NCI-H774 (cell line): ENCODE data around the gene DUSP22.

ENCODE experiments used
- DNase-seq: peaks from one replicate; lab custom pipeline; 2025; lab: John Stamatoyannopoulos, UW

The DUSP22 gene

GRCh38 chr6:296151-297122, 4.2 kb downstream of the DUSP22 start:
- DNase-seq: no peak

GRCh38 chr6:297571-298232, 5.4 kb downstream of the DUSP22 start:
- no peak for DNase-seq

GRCh38 chr6:298233-299103, 6.2 kb downstream of the DUSP22 start:
- no peak for DNase-seq

- no peak for DNase-seq
Observed at GRCh38 chr6:299104-299980, 7.1 kb downstream of the DUSP22 start.

GRCh38 chr6:300026-300425, 7.7 kb downstream of the DUSP22 start:
- no peak for DNase-seq

- no peak for DNase-seq
Observed at GRCh38 chr6:300494-301198, 8.4 kb downstream of the DUSP22 start.

- no peak for DNase-seq
Observed at GRCh38 chr6:301526-301925, 9.2 kb downstream of the DUSP22 start.

GRCh38 chr6:301929-302705, 9.8 kb downstream of the DUSP22 start:
- DNase-seq: no peak

GRCh38 chr6:302760-303159, 10.5 kb downstream of the DUSP22 start:
- no peak for DNase-seq

GRCh38 chr6:303263-303662, 11.0 kb downstream of the DUSP22 start:
- no peak for DNase-seq

- DNase-seq: no peak
Observed at GRCh38 chr6:303948-304558, 11.8 kb downstream of the DUSP22 start.

GRCh38 chr6:304833-305370, 12.6 kb downstream of the DUSP22 start:
- no peak for DNase-seq

- no peak for DNase-seq
Observed at GRCh38 chr6:305371-306206, 13.3 kb downstream of the DUSP22 start.

- no peak for DNase-seq
Observed at GRCh38 chr6:306641-307061, 14.4 kb downstream of the DUSP22 start.

- DNase-seq: no peak
Observed at GRCh38 chr6:307065-307814, 15.0 kb downstream of the DUSP22 start.

GRCh38 chr6:307874-308273, 15.6 kb downstream of the DUSP22 start:
- no peak for DNase-seq

- DNase-seq: no peak
Observed at GRCh38 chr6:308307-308706, 16.0 kb downstream of the DUSP22 start.
